ENCODE results near the gene ABCC8.

Gene ABCC8

DNA sequence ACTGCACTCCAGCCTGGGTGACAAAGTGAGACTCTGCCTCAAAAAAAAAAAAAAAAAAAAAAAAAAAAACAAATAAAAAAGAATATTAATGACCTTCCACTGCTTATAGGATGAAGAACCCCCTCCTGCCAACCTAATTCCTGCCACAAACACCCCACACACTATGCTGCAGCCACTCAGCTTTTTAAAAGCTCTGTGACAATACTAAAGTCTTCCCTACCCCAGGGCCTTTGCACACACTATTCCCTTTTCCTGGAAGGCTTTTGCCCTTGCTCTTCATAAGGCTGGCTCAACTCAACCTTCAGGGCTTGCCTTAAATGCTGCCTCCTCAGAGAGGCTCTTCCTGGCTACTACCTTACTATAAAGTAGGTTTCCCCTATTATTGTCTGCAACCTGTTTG is 77.4 kb downstream of the ABCC8 start:
- no peaks in the 10 kb centered on the region for H3K36me3 ChIP-seq (ENCODE audit: control insufficient read depth in 4 of 4, insufficient read depth in 4 of 4, low read length in 3 of 4)
- ChIA-PET POLR2A (no interaction called here), CTCF (no interaction called here)
- no peaks in the 10 kb centered on the region for H3K27me3 ChIP-seq (replicated peaks in 2 of 5; ENCODE audit: control insufficient read depth in 4 of 5, insufficient read depth in 5 of 5, low read length in 4 of 5)
- no peaks in the 10 kb centered on the region for H3K9me3 ChIP-seq (ENCODE audit: control extremely low read depth in 1 of 5, control insufficient read depth in 4 of 5, insufficient read depth in 2 of 5, low read depth in 1 of 5, low read length in 4 of 5)
- H3K4me1 ChIP-seq (ENCODE audit: control extremely low read depth in 1 of 4, control insufficient read depth in 4 of 4, insufficient read depth in 4 of 4, low read length in 3 of 4): no peaks in the 10 kb centered on the region
- H3K4me3 ChIP-seq (ENCODE audit: control insufficient read depth in 1 of 7, extremely low read depth in 1 of 7, insufficient read depth in 4 of 7, low read depth in 2 of 7, low read length in 6 of 7): no peak overlapping the region
- DNase-seq: no peak
- H3K27ac ChIP-seq (ENCODE audit: insufficient read depth in 1 of 2, low read depth in 1 of 2, low read length in 2 of 2, poor library complexity in 1 of 2, severe bottlenecking in 2 of 2): no peak overlapping the region

DNA sequence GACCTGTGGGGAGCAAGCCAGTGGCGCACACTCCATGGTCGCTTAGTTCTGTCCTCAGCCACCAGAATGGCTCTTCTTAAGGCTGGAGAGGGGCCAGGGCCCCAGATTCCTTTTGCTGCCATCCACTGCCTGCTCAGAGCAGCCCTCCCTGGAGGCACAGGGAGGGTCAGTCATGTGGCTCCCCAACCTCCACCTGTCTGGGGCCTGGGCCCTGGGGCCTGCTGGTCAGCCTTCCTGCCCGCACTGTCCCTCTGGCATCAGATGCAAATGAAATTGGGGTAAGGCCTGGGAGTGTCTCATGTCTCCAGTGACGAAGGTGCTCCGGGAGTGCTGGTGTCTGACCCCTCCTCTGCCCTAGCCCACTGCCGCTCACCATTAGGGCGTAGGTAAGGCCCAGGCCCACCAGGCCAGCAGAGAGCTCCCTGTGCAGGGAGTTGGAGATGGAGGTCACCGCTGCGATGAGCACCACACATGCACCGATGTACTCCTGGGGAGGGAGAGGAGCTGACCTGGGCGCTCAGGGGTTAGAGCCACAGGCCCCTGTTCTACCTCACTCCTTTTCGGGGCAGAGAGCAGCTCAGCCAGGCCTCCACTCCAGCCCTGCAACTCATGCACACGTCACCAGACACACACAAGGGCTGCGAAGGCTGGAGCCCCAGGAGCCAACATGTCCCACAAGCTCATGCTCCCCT is 79.2 kb downstream of the ABCC8 start:
- Histone ChIP-seq H3K27ac (ENCODE audit: insufficient read depth in 1 of 2, low read depth in 1 of 2, low read length in 2 of 2, poor library complexity in 1 of 2, severe bottlenecking in 2 of 2) (no peak overlapping the region), H3K27me3 (replicated peaks in 2 of 5; ENCODE audit: control insufficient read depth in 4 of 5, insufficient read depth in 5 of 5, low read length in 4 of 5) (no peaks in the 10 kb centered on the region)

DNA sequence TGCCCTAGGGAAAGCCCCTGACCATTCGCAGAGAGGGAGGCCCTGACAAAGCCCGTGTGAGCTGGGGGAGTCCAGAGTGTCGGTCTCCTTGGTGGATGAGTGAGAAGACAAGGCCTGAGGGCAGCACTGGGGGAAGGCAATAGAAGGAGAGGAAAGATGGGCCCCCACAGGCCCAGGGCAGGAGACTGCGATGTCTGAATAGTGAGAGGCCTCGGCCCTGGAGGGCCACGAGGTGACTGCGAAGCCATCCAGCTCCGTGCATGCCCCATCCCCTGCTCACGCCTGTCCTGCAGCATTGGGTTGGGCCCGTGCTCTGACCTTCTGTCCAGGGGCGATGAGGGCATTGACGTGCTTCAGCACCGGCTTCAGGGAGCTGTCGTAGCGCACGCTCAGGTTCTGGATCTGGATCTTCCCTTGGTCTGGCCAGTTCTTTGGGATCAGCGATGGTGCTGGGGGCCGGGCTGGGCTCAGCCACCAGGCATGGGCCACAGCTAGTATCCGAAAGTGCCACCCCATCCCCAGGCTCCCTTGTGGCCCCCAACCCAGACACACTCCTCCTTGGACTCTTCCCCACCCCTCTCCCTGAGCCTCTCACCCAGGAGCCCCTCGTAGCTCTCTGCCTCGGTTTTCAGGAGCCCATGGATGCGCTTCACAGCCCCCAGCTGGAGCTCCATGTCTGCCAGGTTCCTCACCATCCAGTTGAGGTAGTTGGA is 79.9 kb downstream of the ABCC8 start:
- Histone ChIP-seq H3K4me1 (ENCODE audit: control extremely low read depth in 1 of 4, control insufficient read depth in 4 of 4, insufficient read depth in 4 of 4, low read length in 3 of 4) (no peaks in the 10 kb centered on the region), H3K27ac (ENCODE audit: insufficient read depth in 1 of 2, low read depth in 1 of 2, low read length in 2 of 2, poor library complexity in 1 of 2, severe bottlenecking in 2 of 2) (no peak overlapping the region), H3K27me3 (replicated peaks in 2 of 5; ENCODE audit: control insufficient read depth in 4 of 5, insufficient read depth in 5 of 5, low read length in 4 of 5) (no peaks in the 10 kb centered on the region), H3K9me3 (ENCODE audit: control extremely low read depth in 1 of 5, control insufficient read depth in 4 of 5, insufficient read depth in 2 of 5, low read depth in 1 of 5, low read length in 4 of 5) (no peaks in the 10 kb centered on the region), H3K4me3 (ENCODE audit: control insufficient read depth in 1 of 7, extremely low read depth in 1 of 7, insufficient read depth in 4 of 7, low read depth in 2 of 7, low read length in 6 of 7) (no peak overlapping the region), H3K36me3 (ENCODE audit: control insufficient read depth in 4 of 4, insufficient read depth in 4 of 4, low read length in 3 of 4) (no peaks in the 10 kb centered on the region)
- 92% methylated on average over 22 of the region's 22 CpGs for WGBS (ENCODE audit: insufficient coverage)
- no peak for DNase-seq
- POLR2A ChIA-PET: no interaction called here
- CTCF ChIA-PET: interaction anchor here (1.0 to 2.4 kb wide), 5 partner anchors 8 to 108 kb away, joined by 3 to 8 read pairs (median 6); partner anchors contain the start of gene KCNJ11

More for the DNA sequence above, 79.2 kb downstream of the ABCC8 start:
- 95% methylated on average over 11 of the region's 14 CpGs for WGBS (ENCODE audit: insufficient coverage)
- POLR2A ChIA-PET: no interaction called here
- no peak for DNase-seq
- CTCF ChIA-PET: interaction anchor here (1.1 to 2.4 kb wide), 5 partner anchors 9 to 23 kb away, joined by 4 to 8 read pairs (median 6); partner anchors contain the start of gene KCNJ11
- no peaks in the 10 kb centered on the region for H3K36me3 ChIP-seq (ENCODE audit: control insufficient read depth in 4 of 4, insufficient read depth in 4 of 4, low read length in 3 of 4)
- no peaks in the 10 kb centered on the region for H3K4me1 ChIP-seq (ENCODE audit: control extremely low read depth in 1 of 4, control insufficient read depth in 4 of 4, insufficient read depth in 4 of 4, low read length in 3 of 4)
- no peak overlapping the region for H3K4me3 ChIP-seq (ENCODE audit: control insufficient read depth in 1 of 7, extremely low read depth in 1 of 7, insufficient read depth in 4 of 7, low read depth in 2 of 7, low read length in 6 of 7)
- no peaks in the 10 kb centered on the region for H3K9me3 ChIP-seq (ENCODE audit: control extremely low read depth in 1 of 5, control insufficient read depth in 4 of 5, insufficient read depth in 2 of 5, low read depth in 1 of 5, low read length in 4 of 5)

DNA sequence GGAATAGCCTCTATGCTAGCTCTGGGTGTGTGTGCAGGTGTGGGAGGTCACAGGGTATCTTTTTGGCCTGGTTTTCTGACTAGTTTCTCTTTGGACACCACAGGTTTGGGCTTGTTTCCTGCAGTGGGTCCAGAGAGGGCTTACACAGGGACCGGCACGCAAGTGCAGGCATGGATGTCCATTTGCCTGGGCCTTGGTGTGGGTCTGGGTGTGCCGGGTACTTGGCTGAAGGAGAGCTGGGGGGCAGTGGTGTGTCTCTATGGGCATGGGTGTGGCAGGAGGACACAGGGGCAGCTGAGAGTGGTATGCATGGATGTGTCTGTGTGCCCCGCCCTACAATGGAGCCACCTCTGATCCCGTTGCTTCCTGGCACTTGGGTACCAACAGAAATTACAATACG is 80.7 kb downstream of the ABCC8 start:
- Histone ChIP-seq H3K27me3 (replicated peaks in 2 of 5; ENCODE audit: control insufficient read depth in 4 of 5, insufficient read depth in 5 of 5, low read length in 4 of 5) (peaks cover 0 to 4% (median 0%) of the 10 kb centered on the region in 5 experiments), H3K36me3 (ENCODE audit: control insufficient read depth in 4 of 4, insufficient read depth in 4 of 4, low read length in 3 of 4) (no peaks in the 10 kb centered on the region), H3K27ac (ENCODE audit: insufficient read depth in 1 of 2, low read depth in 1 of 2, low read length in 2 of 2, poor library complexity in 1 of 2, severe bottlenecking in 2 of 2) (no peak overlapping the region), H3K4me1 (ENCODE audit: control extremely low read depth in 1 of 4, control insufficient read depth in 4 of 4, insufficient read depth in 4 of 4, low read length in 3 of 4) (no peaks in the 10 kb centered on the region), H3K4me3 (ENCODE audit: control insufficient read depth in 1 of 7, extremely low read depth in 1 of 7, insufficient read depth in 4 of 7, low read depth in 2 of 7, low read length in 6 of 7) (no peak overlapping the region), H3K9me3 (ENCODE audit: control extremely low read depth in 1 of 5, control insufficient read depth in 4 of 5, insufficient read depth in 2 of 5, low read depth in 1 of 5, low read length in 4 of 5) (no peaks in the 10 kb centered on the region)
- ChIA-PET POLR2A (no interaction called here), CTCF (interaction anchor here (1.0 to 1.4 kb wide), 2 partner anchors 8 to 109 kb away, joined by 3 to 6 read pairs; partner anchors contain the start of gene KCNJ11)
- DNase-seq: no peak
- WGBS (ENCODE audit: insufficient coverage): 100% methylated on average over 6 of the region's 6 CpGs

DNA sequence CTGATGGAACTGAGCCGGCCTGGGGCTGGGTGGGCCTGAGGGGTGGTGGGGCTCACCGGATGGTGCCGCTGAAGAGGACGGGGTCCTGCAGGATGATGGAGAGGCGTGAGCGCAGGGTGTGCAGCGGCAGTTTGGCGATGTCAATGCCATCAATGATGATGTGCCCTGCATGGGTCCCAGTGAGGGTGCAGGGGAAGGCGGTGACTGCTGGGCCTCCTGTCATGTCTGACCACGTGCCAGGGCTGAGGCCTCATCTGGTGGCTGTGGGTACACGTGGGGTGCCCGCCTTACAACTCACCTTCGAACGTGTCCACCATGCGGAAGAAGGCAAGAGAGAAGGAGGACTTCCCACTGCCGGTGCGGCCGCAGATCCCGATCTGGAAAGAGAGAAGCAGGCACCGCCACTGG is 81.1 kb downstream of the ABCC8 start:
- no peak for DNase-seq
- Histone ChIP-seq H3K4me1 (ENCODE audit: control extremely low read depth in 1 of 4, control insufficient read depth in 4 of 4, insufficient read depth in 4 of 4, low read length in 3 of 4) (no peaks in the 10 kb centered on the region), H3K27me3 (replicated peaks in 2 of 5; ENCODE audit: control insufficient read depth in 4 of 5, insufficient read depth in 5 of 5, low read length in 4 of 5) (peaks cover 0 to 7% (median 0%) of the 10 kb centered on the region in 5 experiments), H3K9me3 (ENCODE audit: control extremely low read depth in 1 of 5, control insufficient read depth in 4 of 5, insufficient read depth in 2 of 5, low read depth in 1 of 5, low read length in 4 of 5) (no peaks in the 10 kb centered on the region), H3K27ac (ENCODE audit: insufficient read depth in 1 of 2, low read depth in 1 of 2, low read length in 2 of 2, poor library complexity in 1 of 2, severe bottlenecking in 2 of 2) (no peak overlapping the region), H3K36me3 (ENCODE audit: control insufficient read depth in 4 of 4, insufficient read depth in 4 of 4, low read length in 3 of 4) (no peaks in the 10 kb centered on the region), H3K4me3 (ENCODE audit: control insufficient read depth in 1 of 7, extremely low read depth in 1 of 7, insufficient read depth in 4 of 7, low read depth in 2 of 7, low read length in 6 of 7) (no peak overlapping the region)
- POLR2A ChIA-PET: no interaction called here
- 96% methylated on average over 15 of the region's 20 CpGs for WGBS (ENCODE audit: insufficient coverage)
- CTCF ChIA-PET: interaction anchor here (1.0 kb wide), 1 partner anchor 109 kb away, joined by 3 read pairs; no protein-coding TSS in a partner anchor

DNA sequence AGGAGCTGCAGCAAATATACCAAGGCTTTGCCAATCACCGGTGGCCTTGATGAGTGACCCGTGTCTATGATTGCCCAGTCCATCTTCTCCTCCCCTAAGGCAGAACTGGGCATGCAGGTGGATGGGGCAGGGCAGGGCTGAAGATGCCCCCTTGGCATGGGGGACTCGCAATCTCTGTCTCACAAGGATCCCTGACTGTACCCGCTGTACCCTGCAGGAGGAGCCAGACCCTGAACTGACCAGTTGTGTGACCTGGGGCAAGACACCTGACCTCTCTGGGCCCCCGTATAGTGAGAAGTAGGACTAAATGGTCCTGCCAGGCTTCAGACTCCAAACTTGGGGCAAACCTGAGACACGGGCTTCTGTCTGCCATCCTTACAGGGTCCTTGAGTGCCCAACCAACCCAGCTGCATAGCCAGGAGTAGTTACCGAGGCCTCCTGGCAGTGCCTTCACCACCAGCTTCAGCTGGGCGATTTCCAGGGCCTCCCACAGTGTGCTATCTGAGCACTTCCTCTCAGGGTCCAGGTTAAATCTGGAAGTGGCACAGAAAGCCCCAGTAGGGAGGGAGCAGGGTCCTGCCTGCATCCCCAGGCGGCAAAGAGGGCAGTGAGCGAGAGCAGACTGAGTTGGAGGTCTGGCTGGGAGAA is 81.8 kb downstream of the ABCC8 start:
- Histone ChIP-seq H3K4me1 (ENCODE audit: control extremely low read depth in 1 of 4, control insufficient read depth in 4 of 4, insufficient read depth in 4 of 4, low read length in 3 of 4) (peaks cover 0 to 3% (median 2%) of the 10 kb centered on the region in 4 experiments), H3K9me3 (ENCODE audit: control extremely low read depth in 1 of 5, control insufficient read depth in 4 of 5, insufficient read depth in 2 of 5, low read depth in 1 of 5, low read length in 4 of 5) (no peaks in the 10 kb centered on the region), H3K36me3 (ENCODE audit: control insufficient read depth in 4 of 4, insufficient read depth in 4 of 4, low read length in 3 of 4) (no peaks in the 10 kb centered on the region), H3K27me3 (replicated peaks in 2 of 5; ENCODE audit: control insufficient read depth in 4 of 5, insufficient read depth in 5 of 5, low read length in 4 of 5) (peaks cover 0 to 7% (median 0%) of the 10 kb centered on the region in 5 experiments), H3K4me3 (ENCODE audit: control insufficient read depth in 1 of 7, extremely low read depth in 1 of 7, insufficient read depth in 4 of 7, low read depth in 2 of 7, low read length in 6 of 7) (no peak overlapping the region), H3K27ac (ENCODE audit: insufficient read depth in 1 of 2, low read depth in 1 of 2, low read length in 2 of 2, poor library complexity in 1 of 2, severe bottlenecking in 2 of 2) (no peak overlapping the region)
- POLR2A ChIA-PET: no interaction called here
- CTCF ChIA-PET: interaction anchor here (1.6 kb wide), 1 partner anchor 113 kb away, joined by 4 read pairs; no protein-coding TSS in a partner anchor
- no peak for DNase-seq
- 96% methylated on average over 9 of the region's 10 CpGs for WGBS (ENCODE audit: insufficient coverage)
